ENCODE results near the gene RASAL3. TPM values are rescaled to one million over a fixed set of nuclear protein-coding genes. Genes with fewer than 3 reads are reported as not detected.

The RASAL3 gene
- total RNA-seq, 4 donors from 2014 or later = 0.51 to 4.3 (median 1.1) TPM; not detected in 1

GRCh38 chr19:15468675-15469512, 4.5 kb upstream of the RASAL3 start:
- H3K27ac ChIP-seq = no peak overlapping the region
- no peak overlapping the region for H3K4me3 ChIP-seq
- no peak for DNase-seq
- H3K36me3 ChIP-seq = no peaks in the 10 kb centered on the region
- H3K4me1 ChIP-seq = peaks cover 0 to 8% of the 10 kb centered on the region in 2 donors
- TF ChIP-seq, protein P1, sequence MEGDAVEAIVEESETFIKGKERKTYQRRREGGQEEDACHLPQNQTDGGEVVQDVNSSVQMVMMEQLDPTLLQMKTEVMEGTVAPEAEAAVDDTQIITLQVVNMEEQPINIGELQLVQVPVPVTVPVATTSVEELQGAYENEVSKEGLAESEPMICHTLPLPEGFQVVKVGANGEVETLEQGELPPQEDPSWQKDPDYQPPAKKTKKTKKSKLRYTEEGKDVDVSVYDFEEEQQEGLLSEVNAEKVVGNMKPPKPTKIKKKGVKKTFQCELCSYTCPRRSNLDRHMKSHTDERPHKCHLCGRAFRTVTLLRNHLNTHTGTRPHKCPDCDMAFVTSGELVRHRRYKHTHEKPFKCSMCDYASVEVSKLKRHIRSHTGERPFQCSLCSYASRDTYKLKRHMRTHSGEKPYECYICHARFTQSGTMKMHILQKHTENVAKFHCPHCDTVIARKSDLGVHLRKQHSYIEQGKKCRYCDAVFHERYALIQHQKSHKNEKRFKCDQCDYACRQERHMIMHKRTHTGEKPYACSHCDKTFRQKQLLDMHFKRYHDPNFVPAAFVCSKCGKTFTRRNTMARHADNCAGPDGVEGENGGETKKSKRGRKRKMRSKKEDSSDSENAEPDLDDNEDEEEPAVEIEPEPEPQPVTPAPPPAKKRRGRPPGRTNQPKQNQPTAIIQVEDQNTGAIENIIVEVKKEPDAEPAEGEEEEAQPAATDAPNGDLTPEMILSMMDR (IDR thresholded peaks at IDR 0.05) = no peak
- TF ChIP-seq POLR2A (IDR thresholded peaks at IDR 0.05) = no peak
- no peaks in the 10 kb centered on the region for H3K9me3 ChIP-seq
- H3K27me3 ChIP-seq = peaks cover 0 to 5% of the 10 kb centered on the region in 2 donors
- intact Hi-C loops (cut with DNase I; ENCODE audit: low total_unique reads) = no loop called here

DNA sequence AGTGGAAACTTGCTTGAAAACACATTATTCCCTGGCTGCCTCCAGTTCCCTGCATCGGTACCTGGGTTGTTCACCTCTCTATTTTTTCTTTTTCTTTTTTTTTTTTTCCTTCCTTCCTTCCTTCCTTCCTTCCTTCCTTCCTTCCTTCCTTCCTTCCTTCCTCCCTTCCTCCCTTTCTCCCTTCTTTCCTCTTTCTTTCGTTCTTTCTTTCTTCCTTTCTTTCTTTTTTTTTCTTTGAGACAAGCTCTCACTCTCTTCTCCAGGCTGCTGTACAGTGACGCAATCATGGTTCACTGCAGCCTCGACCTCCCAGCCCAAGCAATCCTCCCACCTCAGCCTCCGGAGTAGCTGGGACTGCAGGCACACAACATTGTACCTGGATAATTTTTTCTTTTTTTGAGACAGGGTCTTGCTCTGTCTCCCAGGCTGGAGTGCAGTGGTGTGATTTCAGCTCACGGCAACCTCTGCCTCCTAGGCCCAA, 3.4 kb upstream of the RASAL3 start:
- TF ChIP-seq, protein P1 (IDR thresholded peaks at IDR 0.05) = no peak
- TF ChIP-seq POLR2A (IDR thresholded peaks at IDR 0.05) = no peak
- no peaks in the 10 kb centered on the region for H3K9me3 ChIP-seq
- peaks cover 0 to 5% of the 10 kb centered on the region in 2 donors for H3K27me3 ChIP-seq
- H3K4me1 ChIP-seq = peaks cover 0 to 8% of the 10 kb centered on the region in 2 donors
- H3K27ac ChIP-seq = no peak overlapping the region
- H3K36me3 ChIP-seq = no peaks in the 10 kb centered on the region
- intact Hi-C loops (cut with DNase I; ENCODE audit: low total_unique reads) = no loop called here
- no peak for DNase-seq
- no peak overlapping the region for H3K4me3 ChIP-seq

- Histone ChIP-seq H3K9me3 (no peaks in the 10 kb centered on the region), H3K4me1 (peaks cover 0 to 8% of the 10 kb centered on the region in 2 donors), H3K27ac (no peak overlapping the region), H3K4me3 (no peak overlapping the region), H3K36me3 (no peaks in the 10 kb centered on the region), H3K27me3 (peaks cover 0 to 5% of the 10 kb centered on the region in 2 donors)
- intact Hi-C loops (cut with DNase I; ENCODE audit: low total_unique reads) = no loop called here
- TF ChIP-seq, protein P1 (IDR thresholded peaks at IDR 0.05) = no peak
- TF ChIP-seq POLR2A (IDR thresholded peaks at IDR 0.05) = no peak
- no peak for DNase-seq
These were observed 2.7 kb upstream of the RASAL3 start for GRCh38 chr19:15466851-15467733.

DNA sequence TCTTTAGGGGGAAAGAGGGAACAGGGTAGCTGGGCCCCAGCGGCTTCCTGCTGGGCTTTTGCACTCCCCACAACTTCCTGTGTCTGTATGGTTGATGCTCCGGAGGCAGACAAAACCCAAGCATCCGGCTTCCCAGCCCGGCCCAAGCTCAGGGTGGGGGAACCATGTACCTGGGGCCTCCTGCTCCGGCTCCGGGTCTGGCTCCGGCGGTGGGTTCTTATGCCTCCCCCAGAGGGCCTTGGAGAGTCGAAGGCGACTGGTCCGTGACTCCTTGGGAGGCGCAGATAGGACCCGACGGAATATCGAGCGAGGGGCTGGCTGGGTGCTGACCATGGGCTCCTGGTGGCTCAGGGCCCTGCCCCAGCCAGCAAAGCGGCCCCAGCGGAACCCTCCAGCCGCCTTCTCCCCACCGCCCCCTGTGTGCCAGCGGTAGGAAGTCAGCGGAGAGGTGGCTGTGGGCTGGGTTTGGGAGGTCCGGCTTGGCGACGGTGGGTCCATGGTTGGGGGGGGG, 428 bp downstream of the RASAL3 start:
- no peak overlapping the region for H3K4me3 ChIP-seq
- no peak for DNase-seq
- no peaks in the 10 kb centered on the region for H3K36me3 ChIP-seq
- H3K27me3 ChIP-seq = no peaks in the 10 kb centered on the region
- intact Hi-C loops (cut with DNase I; ENCODE audit: low total_unique reads) = no loop called here
- no peak overlapping the region for H3K27ac ChIP-seq
- no peak for TF ChIP-seq POLR2A (IDR thresholded peaks at IDR 0.05)
- TF ChIP-seq, protein P1 (IDR thresholded peaks at IDR 0.05) = no peak
- H3K4me1 ChIP-seq = no peaks in the 10 kb centered on the region
- no peaks in the 10 kb centered on the region for H3K9me3 ChIP-seq
